ENCODE measurements around the gene STX12.
"Not testable (repeated sequence)": the region's sequence is repeated elsewhere in the genome, so short reads cannot be mapped to it uniquely, and the experiment has no call there.

STX12 gene

GRCh38 chr1:27776276-27776675, 3.3 kb downstream of the STX12 start:
- DNase-seq = not testable (repeated sequence)

DNA sequence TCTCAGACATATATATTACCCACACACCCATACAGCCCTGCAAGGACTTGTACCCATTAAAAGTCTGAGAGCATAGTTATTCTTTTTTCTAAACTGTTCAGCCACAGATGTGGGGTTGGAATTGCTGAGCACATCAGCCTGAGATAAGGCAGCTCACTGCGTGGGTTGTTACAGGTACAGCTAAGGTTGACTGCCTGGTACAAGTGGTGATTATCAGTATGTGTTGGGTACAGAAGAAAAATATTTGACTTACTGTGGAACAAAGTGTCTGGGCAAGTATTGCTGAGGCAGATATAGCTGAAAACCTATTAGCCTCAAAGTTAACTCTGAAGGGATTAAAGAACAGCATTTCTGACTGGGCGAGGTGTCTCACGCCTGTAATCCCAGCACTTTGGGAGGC, 5.0 kb downstream of the STX12 start:
- no peak for DNase-seq

GRCh38 chr1:27779122-27779521, 6.1 kb downstream of the STX12 start:
- no peak for DNase-seq

- DNase-seq = no peak
Observed at GRCh38 chr1:27782950-27783349, 9.9 kb downstream of the STX12 start.

GRCh38 chr1:27784700-27785099, 11.7 kb downstream of the STX12 start:
- no peak for DNase-seq

- DNase-seq = peak; percentile 9
Observed at GRCh38 chr1:27785781-27786455, 12.9 kb downstream of the STX12 start.

DNA sequence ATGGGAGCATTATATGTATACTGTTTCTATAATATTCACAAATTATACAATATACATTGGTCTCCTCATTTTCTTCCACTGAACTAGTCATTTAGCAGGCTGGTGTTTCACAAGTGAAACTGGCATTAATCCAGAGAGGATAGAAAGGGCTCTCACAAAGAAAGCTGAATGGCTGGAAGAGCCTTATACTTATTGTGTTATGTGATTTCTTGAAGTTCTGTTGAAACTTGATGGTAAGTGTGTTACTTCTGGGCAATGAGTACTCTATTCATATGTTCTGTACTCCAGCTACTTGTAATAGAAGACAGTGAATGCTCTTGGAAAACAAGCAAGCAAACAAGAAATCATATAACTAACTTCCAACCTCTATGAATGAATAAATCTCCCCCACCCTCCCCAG, 14.9 kb downstream of the STX12 start:
- DNase-seq = peak; percentile 16

GRCh38 chr1:27789540-27790041, 16.6 kb downstream of the STX12 start:
- peak; percentile 15 for DNase-seq

DNA sequence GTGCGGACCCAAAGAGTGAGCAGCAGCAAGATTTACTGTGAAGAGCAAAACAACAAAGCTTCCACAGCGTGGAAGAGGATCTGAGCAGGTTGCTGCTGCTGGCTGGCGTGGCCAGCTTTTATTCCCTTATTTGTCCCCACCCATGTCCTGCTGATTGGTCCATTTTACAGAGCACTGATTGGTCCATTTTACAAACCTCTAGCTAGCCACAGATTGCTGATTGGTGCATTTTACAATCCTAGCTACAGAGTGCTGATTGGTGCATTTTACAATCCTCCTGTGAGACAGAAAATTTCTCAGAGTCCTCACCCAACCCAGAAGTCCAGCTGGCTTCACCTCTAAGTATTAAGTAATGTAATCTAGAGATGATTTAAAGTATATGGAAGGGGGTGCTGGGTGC, 17.3 kb downstream of the STX12 start:
- not testable (repeated sequence) for DNase-seq

DNA sequence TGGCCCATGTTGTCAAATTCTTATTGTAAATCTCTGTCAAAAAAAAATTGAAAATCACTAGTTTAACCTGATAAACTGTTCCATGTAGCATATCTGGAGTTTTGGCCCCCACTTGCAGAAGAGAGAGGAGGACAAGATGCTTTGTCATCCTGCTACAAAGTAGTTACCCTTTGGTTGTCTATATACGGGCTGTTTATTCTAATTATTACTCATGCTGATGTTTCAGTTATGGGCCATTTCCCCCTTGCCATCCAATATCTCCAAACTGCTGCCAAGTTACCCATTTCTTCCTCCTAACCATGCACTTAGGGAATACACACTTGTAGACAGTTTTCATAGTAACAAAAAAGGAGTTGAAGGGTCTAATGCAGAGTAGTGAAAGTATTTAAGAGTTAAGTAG, 22.6 kb downstream of the STX12 start:
- DNase-seq = no peak

DNA sequence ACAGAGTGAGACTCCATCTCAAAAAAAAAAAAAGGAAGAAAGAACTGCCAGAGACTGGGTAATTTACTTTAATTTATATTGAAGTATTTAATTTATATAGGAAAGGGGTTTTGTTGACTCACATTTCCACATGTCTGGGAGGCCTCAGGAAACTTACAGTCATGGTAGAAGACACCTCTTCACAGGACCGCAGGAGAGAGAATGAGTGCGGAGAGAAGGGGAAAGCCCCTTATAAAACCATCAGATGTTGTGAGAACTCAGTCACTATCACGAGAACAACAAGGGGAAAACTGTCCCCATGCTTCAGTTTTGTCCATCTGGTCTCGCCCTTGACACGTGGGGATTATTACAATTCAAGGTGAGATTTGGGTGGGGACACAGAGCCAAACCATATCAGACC, 31.8 kb downstream of the STX12 start:
- no peak for DNase-seq

DNA sequence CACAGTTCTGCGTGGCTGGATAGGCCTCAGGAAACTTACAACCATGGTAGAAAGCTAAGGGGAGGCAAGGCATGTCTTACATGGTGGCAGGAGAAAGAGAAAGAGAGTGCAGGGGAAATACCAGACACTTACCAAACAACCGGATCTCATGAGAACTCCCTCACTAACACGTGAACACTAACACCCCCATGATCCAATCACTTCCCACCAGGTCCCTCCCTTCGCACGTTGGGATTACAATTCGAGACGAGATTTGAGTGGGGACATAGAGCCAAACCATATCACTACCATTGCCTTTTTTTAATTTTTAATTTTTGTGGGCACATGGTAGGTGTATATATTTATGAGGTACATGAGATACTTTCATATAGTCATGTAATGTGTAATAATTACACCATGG, 33.7 kb downstream of the STX12 start:
- DNase-seq = no peak

DNA sequence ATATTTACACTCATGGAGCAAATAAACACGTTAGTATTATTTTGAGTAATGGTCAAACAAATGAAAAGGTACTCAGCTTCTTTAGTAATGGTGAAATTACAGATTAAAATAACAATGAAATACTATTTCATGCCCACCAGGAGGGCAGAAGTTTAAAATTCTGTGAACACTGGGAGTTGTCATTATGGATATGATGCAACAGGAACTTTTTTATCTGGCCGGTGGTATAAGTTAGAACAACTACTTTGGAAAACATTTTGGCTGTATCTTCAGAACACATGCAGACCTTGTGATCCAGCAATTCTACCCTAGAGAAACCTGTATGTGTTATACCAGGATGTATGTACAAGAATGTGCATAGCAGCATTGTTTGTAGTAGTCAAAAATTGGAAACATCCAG, 34.4 kb downstream of the STX12 start:
- DNase-seq = no peak

DNA sequence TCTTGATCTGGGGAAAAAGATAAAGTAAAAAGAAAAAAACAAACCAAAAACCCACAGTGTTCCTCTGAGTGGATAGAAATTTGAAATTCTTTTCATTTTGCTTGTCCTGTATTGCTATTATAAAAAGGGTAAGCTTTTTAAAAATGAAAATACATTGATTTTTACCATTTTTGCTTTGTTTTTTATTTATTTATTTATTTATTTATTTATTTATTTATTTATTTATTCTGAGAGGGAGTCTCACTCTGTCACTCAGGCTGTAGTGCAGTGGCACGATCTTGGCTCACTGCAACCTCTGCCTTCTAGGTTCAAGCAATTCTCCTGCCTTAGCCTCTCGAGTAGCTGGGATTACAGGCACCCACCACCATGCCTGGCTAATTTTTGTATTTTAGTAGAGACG, 35.1 kb downstream of the STX12 start:
- DNase-seq = not testable (repeated sequence)

- DNase-seq = no peak
Observed at GRCh38 chr1:27809883-27810282, 36.9 kb downstream of the STX12 start.

DNA sequence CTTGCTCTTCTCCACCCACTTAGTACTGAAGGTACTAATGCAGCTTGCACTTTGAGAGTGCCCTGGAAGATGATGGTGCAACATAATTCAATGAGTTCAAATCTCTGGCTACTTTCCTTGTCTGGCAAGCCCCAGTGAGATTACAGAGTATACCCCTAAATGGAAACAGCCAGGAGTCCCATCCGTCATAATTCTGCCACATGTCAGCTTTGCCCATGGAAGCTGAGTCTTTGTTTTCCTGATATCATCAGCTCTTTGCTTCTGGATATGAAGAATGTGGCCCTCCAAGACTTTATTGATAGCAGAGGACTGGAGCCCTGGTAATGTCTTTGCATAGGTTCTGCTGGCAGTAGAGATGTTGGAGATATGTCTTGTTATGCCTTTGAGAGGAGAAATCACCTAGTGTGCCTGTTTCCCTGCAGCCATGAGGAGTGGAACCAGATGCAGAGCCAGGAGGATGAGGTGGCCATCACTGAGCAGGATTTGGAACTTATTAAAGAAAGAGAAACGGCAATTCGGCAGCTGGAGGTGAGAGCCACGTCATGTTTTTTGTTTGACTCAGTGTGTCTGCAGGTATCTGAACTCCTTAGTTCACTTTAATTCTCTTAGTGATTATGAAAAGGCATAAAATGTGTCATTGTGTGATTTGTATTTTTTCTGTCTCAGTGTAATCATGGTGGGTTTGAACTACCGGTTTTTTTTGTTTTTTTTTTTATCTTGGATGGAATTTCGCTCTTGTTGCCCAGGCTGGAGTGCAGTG, 38.9 kb downstream of the STX12 start:
- no peak for DNase-seq

- DNase-seq = peak; percentile 78
Observed at GRCh38 chr1:27816921-27817630, 44.1 kb downstream of the STX12 start.

DNA sequence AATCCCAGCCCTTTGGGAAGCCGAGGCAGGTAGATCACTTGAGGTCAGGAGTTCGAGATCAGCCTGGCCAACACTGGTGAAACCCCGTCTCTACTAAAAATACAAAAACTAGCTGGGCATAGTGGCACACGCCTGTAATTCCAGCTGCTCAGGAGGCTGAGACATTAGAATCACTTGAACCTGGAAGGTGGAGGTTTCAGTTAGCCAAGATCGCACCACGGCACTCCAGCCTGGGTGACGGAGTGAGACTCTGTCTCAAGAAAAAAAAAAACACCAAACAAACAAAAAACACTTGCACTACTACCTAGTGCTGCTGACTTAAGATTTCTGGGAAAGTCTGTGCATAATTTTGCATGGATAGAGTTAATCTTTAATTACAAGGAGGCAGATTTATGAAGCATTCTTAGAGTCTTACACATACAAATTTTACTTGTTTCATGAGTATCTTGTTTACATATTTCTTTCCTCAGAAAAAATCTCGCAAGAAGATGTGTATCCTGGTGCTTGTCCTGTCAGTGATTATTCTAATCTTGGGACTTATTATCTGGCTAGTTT, 48.8 kb downstream of the STX12 start:
- no peak for DNase-seq

DNA sequence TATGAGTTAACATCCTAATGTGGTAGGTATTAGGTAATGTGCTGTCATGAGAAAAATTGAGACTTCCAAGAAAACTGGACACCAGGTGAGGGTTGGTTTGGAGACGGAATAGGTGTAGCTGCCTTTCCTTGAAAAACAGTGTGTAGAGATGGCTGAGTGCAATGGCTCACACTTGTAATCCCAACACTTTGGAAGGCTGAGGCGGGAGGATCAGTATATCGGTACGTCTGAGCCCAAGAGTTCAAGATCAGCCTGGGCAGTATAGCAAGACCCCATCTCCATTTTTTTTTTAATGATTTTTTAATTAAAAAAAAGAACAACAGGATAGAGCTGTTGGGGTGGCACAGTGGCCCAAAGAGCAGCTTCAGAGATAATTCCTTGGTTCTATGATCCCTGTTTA, 50.8 kb downstream of the STX12 start:
- no peak for DNase-seq

GRCh38 chr1:27824411-27824810, 51.4 kb downstream of the STX12 start:
- no peak for DNase-seq

DNA sequence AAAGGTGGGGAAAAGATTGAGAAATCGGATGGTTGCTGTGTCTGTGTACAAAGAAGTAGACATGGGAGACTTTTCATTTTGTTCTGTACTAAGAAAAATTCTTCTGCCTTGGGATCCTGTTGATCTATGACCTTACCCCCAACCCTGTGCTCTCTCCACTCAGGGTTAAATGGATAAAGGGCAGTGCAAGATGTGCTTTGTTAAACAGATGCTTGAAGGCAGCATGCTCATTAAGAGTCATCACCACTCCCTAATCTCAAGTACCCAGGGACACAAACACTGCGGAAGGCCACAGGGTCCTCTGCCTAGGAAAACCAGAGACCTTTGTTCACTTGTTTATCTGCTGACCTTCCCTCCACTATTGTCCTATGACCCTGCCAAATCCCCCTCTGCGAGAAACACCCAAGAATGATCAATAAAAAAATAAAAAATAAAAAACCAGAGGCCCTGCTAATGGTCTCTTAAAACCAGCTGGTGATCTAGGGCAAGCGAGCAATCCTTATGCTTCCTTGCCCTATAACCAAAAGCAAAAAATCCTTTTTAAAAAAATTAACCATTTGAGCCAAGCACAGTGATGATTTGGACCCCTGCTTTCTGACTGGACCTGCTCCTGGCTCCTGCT, 56.4 kb downstream of the STX12 start:
- not testable (repeated sequence) for DNase-seq

DNA sequence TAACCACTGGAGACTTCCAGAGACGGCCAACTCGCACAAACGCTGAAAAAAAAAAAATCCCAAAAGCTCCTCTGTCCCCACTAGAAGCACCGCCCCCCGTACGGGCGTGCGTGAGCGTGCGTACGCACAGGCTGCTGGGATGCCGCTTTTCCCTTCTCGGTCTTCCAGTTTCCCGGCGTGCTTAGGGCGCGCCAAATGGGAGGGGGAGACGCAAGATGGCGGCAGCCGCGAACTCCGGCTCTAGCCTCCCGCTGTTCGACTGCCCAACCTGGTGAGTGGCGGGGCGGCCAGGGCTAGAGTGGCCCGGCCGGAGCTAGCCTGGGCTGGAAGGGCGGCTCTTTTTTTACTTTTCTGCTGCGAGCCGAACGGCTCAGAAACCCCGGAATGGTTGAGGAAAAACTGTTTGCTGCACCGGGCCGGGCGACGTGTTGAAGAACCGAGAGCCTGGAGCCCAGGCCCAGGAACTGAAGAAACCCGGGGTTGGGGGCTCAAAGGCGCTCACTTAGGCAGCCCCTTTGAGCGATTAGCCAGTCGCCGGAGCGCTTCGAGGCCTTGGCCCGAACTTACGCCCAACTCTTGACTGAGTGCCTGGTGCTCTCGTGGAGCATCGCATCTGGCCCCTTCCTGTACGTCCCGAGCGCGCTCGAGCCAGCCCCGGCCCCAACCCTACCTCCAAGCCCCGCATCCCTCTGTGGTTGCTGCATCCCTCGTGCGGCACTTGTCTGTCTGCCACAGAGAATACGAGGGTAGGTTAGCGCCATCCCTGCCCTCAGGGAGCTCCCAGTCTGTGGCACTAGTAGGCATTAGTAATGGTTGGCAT, 57.8 kb downstream of the STX12 start, which contains the start of gene PPP1R8:
TSS of gene PPP1R8 (plus strand) at position 162 of the 820 bp plus-strand sequence. CDS start at position 216, 54 bp downstream.
- peak; percentile 96 for DNase-seq
